HG03175 (cell line): ENCODE data around the gene TGFBR3L.
"Not testable (repeated sequence)": the region's sequence is repeated elsewhere in the genome, so short reads cannot be mapped to it uniquely, and the experiment has no call there.

Experiments
- ATAC-seq: cut with Tn5 transposase; IDR thresholded peaks from one replicate; pipeline ENCODE4 v1.9.1; 2021; ENCODE audit warnings: mild to moderate bottlenecking, moderate library complexity; ENCODE audit not compliant: unreplicated experiment

The TGFBR3L gene

DNA sequence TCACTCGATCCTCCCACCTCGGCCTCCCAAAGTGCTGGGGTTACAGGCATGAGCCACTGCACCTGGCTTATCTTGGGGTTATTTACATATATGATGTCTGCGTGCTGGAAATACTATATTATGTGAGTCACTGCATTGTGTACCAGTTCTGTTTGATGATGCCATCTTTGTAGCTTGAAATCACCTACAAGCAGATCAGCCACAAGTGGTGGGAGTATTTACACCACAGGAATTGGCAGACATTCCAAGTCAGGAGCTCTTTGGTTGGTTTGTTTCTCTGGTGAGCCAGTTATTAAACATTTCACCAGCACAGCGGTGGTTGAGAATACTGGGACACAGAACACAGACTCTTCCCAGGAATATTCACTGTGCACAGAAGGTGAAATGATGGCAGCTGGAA is 33.3 kb downstream of the TGFBR3L start:
- no peak for ATAC-seq

DNA sequence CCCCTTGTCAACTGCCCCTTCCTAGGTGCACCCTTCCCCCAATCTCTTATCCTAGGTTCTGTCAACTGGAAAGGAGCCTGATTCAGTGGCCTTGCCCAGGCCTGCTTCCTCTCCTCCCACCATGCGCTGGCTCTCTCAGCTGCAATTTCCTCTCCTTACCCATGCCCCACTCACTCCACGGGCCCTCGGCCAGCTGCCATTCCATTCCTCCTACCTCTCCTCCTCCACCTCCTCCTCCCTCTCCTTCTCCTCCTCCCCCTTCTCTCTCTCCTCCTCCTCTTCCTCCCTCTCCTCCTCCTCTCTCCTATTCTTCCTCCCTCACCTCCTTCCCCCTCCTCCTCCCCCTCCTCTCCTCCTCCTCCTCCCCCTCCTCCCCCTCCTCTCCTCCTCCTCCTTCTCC is 38.4 kb downstream of the TGFBR3L start:
- ATAC-seq = no peak

DNA sequence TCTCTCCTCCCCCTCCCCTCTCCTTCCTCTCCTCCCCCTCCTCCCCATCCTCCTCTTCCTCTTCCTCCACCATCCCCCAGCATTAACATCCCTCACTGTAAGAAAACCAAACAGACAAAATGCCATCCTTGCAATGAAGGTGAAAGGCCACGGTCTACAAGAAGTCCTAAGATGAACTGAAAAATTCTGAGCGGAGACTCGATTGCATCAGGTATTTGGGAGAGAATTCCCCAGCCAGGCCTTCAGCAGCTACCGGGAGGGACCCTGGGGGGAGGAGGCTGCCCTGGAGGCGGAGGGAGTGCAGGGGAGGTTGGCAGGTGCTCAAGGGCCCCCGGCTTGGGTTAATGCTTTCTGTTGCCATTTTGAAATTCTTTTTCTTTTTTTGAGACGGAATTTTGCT is 38.9 kb downstream of the TGFBR3L start:
- ATAC-seq = no peak

DNA sequence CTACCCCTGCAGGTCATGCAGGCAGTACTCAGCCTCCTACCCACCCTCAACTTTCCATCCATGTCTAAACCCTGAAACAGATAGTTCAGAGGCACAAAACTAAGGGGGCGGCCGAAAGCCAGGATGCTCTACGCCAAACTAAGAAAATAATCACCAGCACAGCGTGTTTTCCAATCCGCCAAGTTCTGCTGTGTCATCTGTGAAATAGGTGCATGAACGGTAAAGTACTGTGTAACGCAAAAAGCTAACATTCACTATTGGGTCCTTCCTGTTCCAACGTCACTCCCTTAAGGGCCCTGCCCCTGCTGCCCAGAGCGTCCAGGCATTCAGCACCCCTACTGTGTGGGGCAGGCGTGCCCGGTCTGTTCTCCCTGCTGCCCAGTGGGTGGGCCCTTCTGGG is 41.1 kb downstream of the TGFBR3L start:
- ATAC-seq = no peak

DNA sequence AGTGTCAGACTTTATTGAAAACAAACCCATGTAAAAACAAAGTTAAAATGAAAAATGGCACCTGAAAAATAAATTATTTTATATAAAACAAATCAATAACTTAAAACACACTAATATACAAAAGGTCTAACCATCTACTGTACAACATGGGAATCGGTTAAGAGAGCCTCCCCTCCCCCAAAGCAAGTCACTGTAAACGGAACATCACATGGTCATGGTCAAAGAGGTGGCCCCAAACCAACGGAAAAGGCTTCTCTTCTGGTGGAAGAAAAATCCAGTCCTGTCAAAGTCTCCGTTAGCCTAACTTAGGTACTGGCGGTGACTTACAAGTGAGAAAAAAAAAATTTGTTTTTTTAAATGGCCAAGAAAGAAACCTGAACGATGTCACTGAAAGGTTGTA is 44.6 kb downstream of the TGFBR3L start:
- ATAC-seq = no peak

DNA sequence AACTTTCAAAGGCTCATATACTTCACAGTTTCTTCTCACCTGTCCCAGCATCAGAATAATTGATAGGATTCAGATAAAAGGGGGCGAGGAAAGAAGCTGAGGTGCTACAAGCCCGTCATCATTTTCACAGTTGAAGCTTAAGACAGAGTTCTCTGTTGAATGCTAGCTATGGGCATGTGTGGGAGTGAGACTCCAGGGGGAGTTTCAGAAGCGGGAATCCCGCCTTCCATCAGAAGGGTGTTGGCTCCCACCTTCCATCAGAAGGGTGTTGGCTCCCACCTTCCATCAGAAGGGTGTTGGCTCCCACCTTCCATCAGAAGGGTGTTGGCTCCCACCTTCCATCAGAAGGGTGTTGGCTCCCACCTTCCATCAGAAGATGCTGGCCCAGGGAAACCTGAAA is 46.5 kb downstream of the TGFBR3L start:
- not testable (repeated sequence) for ATAC-seq

DNA sequence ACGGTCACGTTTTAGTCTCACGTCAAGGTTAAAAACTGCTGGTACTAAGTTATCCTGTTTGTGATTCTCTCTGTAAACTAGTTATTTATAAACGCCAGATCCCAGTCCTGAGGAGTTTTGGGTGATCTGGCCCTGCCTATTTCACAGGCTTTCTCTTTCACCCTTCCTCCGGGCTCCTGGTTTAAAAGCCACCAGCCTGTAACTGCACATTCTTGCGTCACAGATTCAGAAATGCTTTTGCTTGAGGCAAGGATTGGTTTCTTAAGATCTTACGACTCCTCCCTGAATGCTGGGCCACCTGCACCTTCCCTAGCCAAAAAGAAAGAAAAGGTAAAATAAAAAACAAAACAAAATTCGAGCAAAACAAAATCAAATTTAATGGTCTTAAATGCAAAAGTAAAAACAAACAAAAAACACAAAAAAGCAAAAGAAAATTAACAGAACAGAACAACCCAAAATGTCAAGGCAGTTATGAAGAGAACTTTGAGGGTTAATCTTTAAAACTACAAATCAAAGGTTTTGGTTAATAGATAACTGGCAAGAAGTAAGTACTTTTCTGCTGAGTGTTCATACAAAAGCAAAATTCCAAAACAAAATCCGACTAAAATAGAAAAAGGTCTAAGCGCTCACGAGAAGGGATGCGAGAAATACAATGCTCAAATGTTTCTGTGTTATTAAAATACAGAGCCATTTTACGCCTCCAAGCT is 47.4 kb downstream of the TGFBR3L start:
- ATAC-seq = no peak

DNA sequence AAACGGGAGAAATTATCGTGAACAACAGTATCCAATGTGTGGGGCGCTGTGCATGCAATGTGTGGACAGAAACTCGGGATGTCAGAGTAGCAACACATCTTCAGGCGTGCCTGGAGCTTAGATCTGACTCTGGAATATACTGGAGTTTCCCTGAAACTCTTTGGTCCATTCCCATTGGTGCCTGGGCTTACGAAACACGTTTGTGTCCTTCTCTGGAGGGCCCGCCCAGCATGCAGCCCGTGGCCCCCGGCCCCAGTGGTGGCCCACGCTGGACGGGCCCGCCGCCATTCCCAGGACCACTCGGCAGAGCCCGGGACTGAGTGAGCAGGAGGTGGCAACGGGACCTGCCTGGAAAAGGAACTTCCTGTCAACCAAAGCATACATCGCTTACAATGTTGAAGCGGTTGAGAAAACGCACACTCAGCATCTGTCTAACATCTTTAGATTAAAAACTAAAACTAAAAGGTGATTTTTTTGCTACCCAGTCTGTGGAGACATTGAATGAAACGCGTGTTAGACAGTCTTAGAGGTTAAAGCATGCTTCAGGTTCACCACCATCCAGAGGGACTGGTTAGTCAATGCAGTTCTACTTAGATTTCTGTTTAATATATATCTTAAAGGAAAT is 48.1 kb downstream of the TGFBR3L start:
- no peak for ATAC-seq

DNA sequence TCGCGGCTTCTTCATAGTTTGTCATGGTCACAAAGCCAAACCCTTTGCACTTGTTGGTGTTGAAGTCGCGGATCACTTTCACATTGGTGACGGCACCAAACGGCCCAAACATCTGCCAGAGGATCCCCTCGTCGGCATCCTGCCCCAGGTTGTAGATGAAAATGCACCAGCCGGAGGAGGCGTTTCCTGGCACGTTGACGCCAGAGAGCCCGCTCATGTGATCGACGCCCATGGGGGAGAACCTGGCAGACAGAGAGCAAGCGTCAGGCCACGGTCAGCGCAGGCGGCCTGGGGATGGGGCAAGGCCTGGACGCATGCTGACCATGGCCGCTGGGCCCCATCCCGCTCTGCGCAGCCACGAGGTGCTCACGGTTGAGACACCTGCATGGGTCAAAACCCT is 48.9 kb downstream of the TGFBR3L start:
- no peak for ATAC-seq

DNA sequence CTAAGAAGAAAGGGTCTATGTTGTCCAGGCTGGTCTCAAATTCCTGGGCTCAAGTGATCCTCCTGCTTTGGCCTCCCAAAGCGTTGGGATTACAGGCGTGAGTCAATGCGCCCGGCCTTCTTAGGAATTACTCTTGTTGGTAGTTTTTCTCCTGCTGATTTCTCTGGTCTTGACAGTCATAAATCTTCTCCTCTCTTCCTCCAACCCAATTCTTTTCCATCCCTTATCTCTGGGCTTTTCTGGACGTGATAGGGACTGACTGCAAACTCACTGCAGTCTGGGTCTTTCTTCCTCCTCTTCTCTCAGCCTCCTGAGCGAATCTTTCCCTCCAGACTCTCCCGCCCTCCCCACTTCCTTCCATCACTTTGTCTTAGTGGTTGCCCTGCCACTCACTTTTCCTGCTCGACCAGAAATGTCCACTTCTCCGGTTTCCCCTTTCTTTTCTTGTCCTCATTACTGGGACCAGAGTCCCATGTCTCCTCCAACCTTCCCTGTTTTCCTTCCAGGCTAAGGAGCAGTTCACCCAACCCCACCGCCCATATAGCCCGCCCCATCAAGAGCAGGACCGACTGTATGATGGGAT is 50.7 kb downstream of the TGFBR3L start:
- ATAC-seq = no peak

DNA sequence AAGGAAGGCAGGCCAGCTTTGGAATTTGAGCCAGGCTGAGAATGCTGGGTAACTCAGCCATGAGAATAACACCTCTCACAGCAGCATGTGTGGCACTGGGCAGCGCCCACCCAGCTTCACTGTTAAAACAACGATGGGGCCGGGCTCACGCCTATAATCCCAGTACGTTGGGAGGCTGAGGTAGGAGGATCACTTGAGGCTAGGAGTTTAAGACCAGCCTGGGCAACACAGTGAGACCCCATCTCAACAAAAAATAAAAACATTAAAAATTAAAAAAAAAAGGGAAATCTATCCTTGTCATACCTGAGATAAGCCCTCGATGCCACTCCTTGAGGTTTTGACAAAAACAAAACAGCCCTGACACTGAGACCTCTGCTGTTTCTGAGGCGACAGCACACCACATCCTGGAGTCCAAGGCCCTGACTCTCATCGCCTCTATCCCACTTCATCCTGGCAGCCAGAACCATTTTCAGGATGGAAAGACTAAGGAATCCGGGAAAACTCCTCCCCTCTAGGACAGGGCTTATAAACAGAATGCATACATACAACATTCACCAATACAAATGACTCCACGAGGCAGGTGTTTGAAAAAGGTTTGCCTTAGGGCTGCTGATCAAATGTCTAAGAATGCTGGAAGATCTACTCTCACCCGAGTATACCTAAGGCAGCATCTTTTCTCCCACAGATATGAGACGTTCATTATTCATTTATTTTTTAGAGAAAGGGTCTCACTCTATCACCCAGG is 51.5 kb downstream of the TGFBR3L start:
- ATAC-seq = no peak

DNA sequence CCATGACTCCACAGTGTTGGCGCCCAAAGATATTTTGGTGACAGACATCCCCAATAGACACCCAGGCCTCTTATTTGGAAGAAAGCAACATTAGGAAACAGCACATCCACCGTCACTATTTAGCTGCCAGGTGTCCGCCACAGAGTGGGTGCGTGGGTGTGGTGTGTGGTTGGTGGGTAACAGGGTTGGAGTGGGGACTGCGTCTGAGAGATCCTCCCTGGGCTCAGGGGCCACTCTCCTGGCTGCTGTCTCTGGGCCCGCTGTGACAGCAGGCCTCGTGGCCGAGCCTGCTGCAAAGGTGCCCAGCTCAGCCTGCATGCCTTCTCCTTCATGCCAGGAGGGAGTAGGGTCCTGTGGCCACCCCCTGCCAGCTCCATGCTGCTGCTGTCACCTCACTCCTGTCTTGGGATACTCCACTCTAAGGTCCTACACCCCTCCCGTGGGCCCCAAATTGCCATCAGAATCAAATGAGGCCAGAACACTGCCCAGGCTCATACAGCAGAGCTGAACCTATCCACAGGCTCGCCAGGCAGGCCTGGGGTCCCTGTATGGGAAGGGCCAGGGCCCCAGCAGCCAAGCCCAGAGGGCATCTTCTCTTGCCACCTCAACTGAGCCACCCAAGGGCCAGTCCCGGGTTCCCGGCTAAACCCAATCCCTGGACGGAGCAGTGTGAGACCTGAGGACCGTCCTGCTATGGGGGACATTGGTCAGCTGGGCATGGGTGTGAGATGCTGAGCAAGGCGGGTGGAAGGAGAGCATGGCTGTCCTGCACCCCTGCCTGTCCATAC is 53.6 kb downstream of the TGFBR3L start:
- no peak for ATAC-seq
